GM19328 (cell line): ENCODE results near the gene RBM33.
A peak's percentile ranks its signal among the peaks of the same experiment; 100 is the strongest.

Experiments
- ATAC-seq: cut with Tn5 transposase; IDR thresholded peaks from one replicate; pipeline ENCODE4 v1.9.1; 2021; ENCODE audit warnings: mild to moderate bottlenecking, moderate library complexity; ENCODE audit not compliant: unreplicated experiment

RBM33 gene

GRCh38 chr7:155722118-155722517 lies 77.7 kb downstream of the RBM33 start:
- ATAC-seq, result peak; percentile 40

- no peak for ATAC-seq
These were observed 78.5 kb downstream of the RBM33 start for GRCh38 chr7:155722936-155723335.

GRCh38 chr7:155724327-155725005 lies 80.0 kb downstream of the RBM33 start:
- ATAC-seq, result peak; percentile 46

- ATAC-seq, result no peak
These were observed 80.5 kb downstream of the RBM33 start for GRCh38 chr7:155725006-155725355.

DNA sequence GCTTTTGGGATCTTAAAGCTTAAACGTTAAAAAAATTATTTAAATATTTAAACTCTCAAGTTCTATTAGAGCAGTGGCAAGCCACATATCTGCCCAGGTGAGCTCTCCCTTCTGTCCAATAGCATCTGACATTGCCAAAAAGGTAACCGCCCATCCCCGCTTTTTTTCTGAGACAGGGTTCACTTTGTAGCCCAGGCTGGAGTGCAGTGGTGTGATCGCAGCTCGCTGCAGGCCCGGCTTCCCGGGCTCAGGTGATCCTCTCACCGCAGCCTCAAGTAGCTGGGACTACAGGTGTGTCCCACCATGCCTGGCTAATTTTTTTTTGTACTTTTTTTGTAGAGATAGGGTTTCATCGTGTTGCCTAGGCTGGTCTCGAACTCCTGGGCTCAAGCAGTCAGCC lies 83.2 kb downstream of the RBM33 start:
- no peak for ATAC-seq

DNA sequence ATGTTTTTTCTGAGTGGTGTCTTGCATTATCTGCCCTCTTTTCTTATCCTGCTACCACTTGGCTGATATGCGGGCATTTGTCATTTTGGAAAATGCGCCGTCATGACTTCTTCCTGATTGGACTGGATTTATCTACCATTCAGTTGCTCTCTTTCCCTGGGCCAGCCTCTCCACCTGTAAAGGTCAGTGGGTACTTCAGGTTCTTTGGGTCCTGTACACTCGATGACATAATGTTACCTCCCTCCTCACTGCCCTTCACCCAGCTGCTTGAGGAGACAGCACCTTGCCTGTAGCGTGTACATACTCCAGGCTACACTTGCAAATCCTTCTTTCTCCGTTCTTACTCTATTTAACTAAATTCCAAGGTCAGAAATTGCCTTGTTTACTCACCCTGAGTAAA lies 83.7 kb downstream of the RBM33 start:
- no peak for ATAC-seq

- no peak for ATAC-seq
These were observed 85.4 kb downstream of the RBM33 start for GRCh38 chr7:155729847-155730246.

GRCh38 chr7:155731380-155731779 lies 86.9 kb downstream of the RBM33 start:
- ATAC-seq, result no peak

DNA sequence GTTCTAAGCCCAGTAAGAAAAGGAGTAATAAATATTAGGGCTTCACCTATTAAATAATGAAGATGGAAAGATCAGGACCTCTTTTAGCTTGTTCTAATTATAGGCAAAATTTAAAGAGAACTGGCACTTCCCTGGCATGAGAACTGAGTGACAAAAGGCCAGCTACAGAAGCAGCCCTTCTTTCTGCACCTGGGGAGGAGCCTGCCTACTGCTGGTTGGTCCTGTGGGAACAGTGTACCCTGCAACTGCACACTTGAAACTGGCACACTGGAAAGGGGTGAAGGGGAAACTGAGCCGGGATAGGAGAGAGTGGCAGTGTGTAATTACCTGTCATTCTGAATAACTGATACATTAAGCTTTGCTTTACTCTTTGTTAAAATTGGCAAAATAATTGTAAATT lies 87.4 kb downstream of the RBM33 start:
- no peak for ATAC-seq

- ATAC-seq, result no peak
These were observed 87.8 kb downstream of the RBM33 start for GRCh38 chr7:155732286-155732685.

- no peak for ATAC-seq
These were observed 89.4 kb downstream of the RBM33 start for GRCh38 chr7:155733582-155734444.

DNA sequence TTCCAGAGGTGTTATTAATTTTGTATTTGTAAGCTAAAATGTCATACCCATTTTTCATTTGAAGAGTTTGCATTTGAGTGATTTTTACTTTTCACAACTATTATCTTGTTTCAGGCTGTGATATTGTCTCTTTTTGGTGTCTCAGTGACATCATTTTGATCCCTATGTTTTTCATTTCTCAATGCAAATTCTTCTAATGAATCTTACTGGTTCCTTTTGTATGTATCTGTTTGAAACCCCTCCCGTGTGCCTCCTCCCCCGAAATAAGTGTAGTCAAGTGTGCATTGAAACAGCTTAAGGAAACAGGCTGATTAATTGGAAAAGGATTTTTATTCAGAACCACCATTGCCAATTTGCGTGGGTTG lies 90.0 kb downstream of the RBM33 start:
- ATAC-seq, result no peak

DNA sequence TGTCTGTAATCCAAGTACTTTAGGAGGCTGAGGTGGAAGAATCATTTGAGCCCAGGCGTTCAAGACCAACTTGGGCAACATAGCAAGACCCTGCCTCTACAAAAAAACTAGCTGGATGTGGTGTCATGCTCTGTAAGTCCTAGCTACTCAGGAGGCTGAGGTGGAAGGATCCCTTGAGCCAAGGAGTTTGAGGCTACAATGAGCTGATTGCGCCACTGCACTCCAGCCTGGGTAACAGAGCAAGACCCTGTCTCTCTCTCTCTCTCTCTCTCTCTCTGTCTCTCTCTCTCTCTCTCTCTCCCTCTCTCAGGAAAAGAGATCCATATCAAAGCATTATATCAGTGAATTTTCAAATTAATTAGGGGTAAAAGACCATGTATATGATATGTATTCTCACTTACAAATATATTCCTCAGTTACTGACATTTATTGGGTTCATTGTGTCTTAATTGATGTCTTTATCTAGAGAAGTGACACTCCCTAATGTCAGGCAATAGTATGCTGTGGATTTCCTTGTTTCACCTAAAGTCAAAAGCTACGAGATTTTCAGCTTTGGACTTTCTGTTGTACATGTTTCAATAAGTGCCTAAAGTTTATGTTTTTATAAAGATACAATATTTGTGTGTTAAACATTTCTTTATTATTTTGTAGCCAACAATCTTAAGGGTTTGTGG lies 91.1 kb downstream of the RBM33 start:
- ATAC-seq, result no peak

GRCh38 chr7:155737590-155737989 lies 93.1 kb downstream of the RBM33 start:
- no peak for ATAC-seq

- no peak for ATAC-seq
These were observed 93.6 kb downstream of the RBM33 start for GRCh38 chr7:155738104-155738503.

DNA sequence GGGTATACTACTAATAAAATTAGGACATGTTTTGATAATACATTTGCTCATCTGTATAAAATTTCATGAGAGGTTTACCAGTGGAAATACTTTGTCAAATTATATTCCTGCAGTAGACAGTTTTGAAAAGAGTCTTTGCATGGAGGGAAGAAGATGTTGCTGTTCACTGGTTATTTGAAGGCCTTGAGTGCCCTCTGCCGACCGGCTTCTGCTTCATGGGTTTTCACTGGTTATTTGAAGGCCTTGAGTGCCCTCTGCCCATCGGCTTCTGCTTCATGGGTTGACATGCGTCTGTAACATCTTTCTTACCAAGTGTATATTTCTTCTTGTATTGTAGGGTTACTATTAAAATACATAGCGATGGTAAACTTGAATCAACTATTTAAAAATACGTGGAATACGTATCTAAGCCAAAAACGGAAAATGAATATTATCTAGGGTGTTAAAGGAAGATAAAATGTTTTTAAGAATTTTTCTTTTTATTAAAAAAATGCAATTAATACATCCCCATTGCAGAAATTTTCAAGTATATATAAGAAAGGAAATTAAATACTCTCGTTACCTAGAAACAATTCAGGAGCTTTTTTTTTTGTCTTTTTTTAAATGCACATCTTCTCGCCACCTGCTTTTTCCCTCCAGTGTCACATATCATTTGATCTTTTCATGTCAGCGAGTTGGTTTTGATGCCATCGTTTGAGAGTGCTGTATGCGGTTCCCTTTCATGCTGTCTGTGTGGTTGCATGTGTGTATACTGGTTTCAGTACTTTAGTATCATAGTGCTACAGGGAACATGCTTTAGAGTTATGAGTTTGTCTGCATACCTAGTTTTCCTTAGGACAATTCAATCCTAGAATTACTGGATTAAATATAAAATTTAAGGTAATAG lies 94.4 kb downstream of the RBM33 start:
- ATAC-seq, result no peak

GRCh38 chr7:155739538-155740143 lies 95.2 kb downstream of the RBM33 start:
- no peak for ATAC-seq

DNA sequence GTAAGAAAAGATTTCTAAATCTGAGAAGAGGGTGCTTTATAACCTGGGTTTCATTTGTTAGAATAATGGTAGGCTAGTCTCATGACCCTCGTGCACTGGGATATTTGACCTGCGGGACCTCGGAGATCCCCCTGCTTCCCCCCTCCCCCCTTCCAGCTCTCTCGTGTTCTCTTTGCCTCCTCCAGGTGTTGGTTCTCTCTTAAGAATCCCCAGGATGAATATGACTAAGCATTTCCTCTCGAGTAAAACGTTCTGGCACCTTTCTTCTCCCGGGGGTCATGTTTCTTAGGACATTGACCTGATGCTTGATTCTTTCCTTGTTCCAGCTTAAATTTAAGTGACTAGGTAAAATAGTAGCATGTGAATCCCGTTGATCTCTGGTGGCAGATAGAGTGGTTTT lies 96.6 kb downstream of the RBM33 start:
- no peak for ATAC-seq

DNA sequence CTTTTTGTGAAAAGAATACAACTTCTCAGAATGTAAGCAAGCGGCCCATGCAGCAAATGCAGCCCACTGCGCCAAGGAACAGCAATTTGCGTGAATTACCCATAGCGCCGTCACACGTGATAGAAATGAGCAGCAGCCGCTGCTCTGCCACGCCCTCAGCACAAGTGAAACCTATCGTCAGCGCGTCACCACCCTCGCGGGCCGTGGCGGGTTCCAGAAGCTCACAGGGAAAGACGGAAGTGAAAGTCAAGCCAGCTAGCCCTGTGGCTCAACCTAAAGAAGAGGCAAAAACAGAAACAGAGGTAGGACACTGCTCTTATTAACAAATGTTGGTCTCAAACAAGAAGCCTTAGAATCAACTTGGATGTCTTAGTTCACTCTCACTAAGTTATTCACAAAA lies 97.3 kb downstream of the RBM33 start:
- peak; percentile 57 for ATAC-seq

DNA sequence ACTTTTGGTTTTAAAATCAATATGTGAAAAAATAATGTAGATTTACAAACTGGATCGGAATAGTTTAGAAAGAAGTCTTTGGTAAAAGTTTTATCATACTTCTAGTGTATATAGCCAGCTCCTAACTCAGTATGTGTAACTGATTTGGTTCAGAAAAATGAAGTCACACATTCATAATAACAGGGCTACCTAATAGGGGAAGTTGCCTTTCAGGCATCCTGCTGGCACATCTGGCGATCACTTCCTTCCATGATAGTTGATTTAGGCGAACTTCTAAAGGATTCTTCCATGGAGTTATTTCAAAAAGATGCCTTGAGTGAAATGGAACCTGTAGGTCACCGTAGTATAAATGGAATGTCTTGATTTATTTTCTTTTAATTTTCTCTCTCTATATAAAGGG lies 98.7 kb downstream of the RBM33 start:
- ATAC-seq, result no peak
